ENCODE data around the gene UNC79.

GRCh38 chr14:93708800-93709199, 278.1 kb downstream of the UNC79 start:
- TF ChIP-seq ZNF274 (IDR thresholded peaks at IDR 0.05; ENCODE audit: low read depth, low read length), result no peak
- TF ChIP-seq YY1 (IDR thresholded peaks at IDR 0.05; ENCODE audit: insufficient read depth, insufficient read length), result no peak
